HepG2 (cell line): ENCODE measurements around the gene GPR55. TPM values are rescaled to one million over a fixed set of nuclear protein-coding genes. Genes with fewer than 3 reads are reported as not detected.

Source experiments
- ATAC-seq: fragments of 200-7000 bp; cut with Tn5 transposase; 3 replicates; pipeline ENCODE4 v1.9.1; 2020; ENCODE audit warnings: mild to moderate bottlenecking, moderate library complexity
- BruUV-seq: library from RNA; stranded (reverse); fragments of 400-500 nt; replicated peaks from 2 replicates; lab custom pipeline; 2021; lab: Mats Ljungman, UMichigan
- CTCF ChIA-PET: fragments of 300-600 bp; formaldehyde crosslinking; extraction: SDS; loops from one replicate; lab custom pipeline; 2021; ENCODE audit warnings: low total read pairs, inconsistent platforms, low intra/inter-chr PET ratio; lab: Yijun Ruan, JAX
- POLR2A ChIA-PET: fragments of 350-600 bp; sonication (Branson Sonifier 250); formaldehyde crosslinking; loops from one replicate; lab custom pipeline; 2020; ENCODE audit warnings: antibody characterized with exemption, inconsistent platforms; lab: Yijun Ruan, JAX
- DNase-seq: peaks from one replicate; pipeline ENCODE4 v3.0.0-alpha.2; 2015; ENCODE audit warnings: low spot score
- FAIRE-seq: peaks from 3 replicates; lab custom pipeline; 2011; peaks lifted over from hg19 to GRCh38; lab: Jason Lieb, UNC
- H2AFZ ChIP-seq: one replicate; pipeline ENCODE4 v1.6.1; 2011; ENCODE audit warnings: low read length, inconsistent platforms
- H3K27ac ChIP-seq: fragments of 300-600 bp; 3 replicates; pipeline ENCODE4 v1.8.0; 2011; ENCODE audit warnings: mixed run types, mild to moderate bottlenecking, mixed read lengths, low read length, inconsistent platforms; ENCODE audit not compliant: insufficient read depth; ENCODE audit errors: extremely low read length
- H3K27me3 ChIP-seq, 2 experiments: fragments of 200-600 bp in 1 of 2; 2 replicates in 1 of 2; 3 replicates in 1 of 2; pipeline versions ENCODE4 v1.6.0 to v1.8.0; 2011; ENCODE audit warnings: low read length in 2 of 2, mild to moderate bottlenecking in 2 of 2, moderate library complexity in 2 of 2, inconsistent platforms in 1 of 2; ENCODE audit not compliant: insufficient read depth in 2 of 2, control insufficient read depth in 1 of 2
- H3K36me3 ChIP-seq, 2 experiments: fragments of 200-600 bp in 1 of 2; replicated peaks in 1 of 2; 2 replicates in 1 of 2; 3 replicates in 1 of 2; pipeline versions ENCODE4 v1.5.1 to v1.8.0; 2011; ENCODE audit warnings: low read length in 2 of 2, inconsistent platforms in 1 of 2; ENCODE audit not compliant: insufficient read depth in 2 of 2, control insufficient read depth in 1 of 2
- H3K4me1 ChIP-seq: 2 replicates; pipeline ENCODE4 v1.5.1; 2012; ENCODE audit warnings: low read length, inconsistent platforms; ENCODE audit not compliant: insufficient read depth
- H3K4me2 ChIP-seq: 2 replicates; pipeline ENCODE4 v1.6.0; 2011; ENCODE audit warnings: low read depth, low read length, inconsistent platforms
- H3K4me3 ChIP-seq, 3 experiments: fragments of 200-600 bp in 1 of 3; sonication (generic), shearing (Covaris generic) in 1 of 3; replicated peaks in 1 of 3; 2 replicates each; pipeline ENCODE4 v1.5.1; 2011 to 2016; ENCODE audit warnings: low read length in 3 of 3, inconsistent platforms in 2 of 3, low read depth in 2 of 3, mild to moderate bottlenecking in 2 of 3, control low read depth in 1 of 3, mixed read lengths in 1 of 3; ENCODE audit not compliant: insufficient read depth in 1 of 3
- H3K79me2 ChIP-seq: one replicate; pipeline ENCODE4 v1.6.1; 2011; ENCODE audit warnings: low read length, inconsistent platforms; ENCODE audit not compliant: insufficient read depth
- H3K9ac ChIP-seq: 2 replicates; pipeline ENCODE4 v1.6.0; 2011; ENCODE audit warnings: mild to moderate bottlenecking, low read depth, low read length, inconsistent platforms; ENCODE audit not compliant: insufficient read depth
- H3K9me3 ChIP-seq: 2 replicates; pipeline ENCODE4 v1.5.1; 2012; ENCODE audit warnings: mild to moderate bottlenecking, low read length
- H4K20me1 ChIP-seq: 2 replicates; pipeline ENCODE4 v1.6.0; 2011; ENCODE audit warnings: inconsistent platforms, mild to moderate bottlenecking, low read length, moderate library complexity; ENCODE audit not compliant: insufficient read depth
- HCFC1 ChIP-seq: fragments of 150-350 bp; IDR thresholded peaks from 2 replicates; pipeline ENCODE4 v1.6.1; 2014; ENCODE audit warnings: low read depth, low read length
- KDM1A ChIP-seq: IDR thresholded peaks from 2 replicates; pipeline ENCODE4 v1.6.1; 2016; ENCODE audit warnings: missing compliant biosample characterization
- ZMYM3 ChIP-seq: sonication (generic); formaldehyde crosslinking; IDR thresholded peaks from 2 replicates; pipeline ENCODE4 v1.5.1; 2020; ENCODE audit warnings: mild to moderate bottlenecking, missing genetic modification reagents
- ZNF446 ChIP-seq: sonication (generic); formaldehyde crosslinking; IDR thresholded peaks from 2 replicates; pipeline ENCODE4 v1.5.0; 2020; ENCODE audit warnings: mild to moderate bottlenecking, missing genetic modification reagents
- ZNF563 ChIP-seq: sonication (generic); formaldehyde crosslinking; IDR thresholded peaks from 2 replicates; pipeline ENCODE4 v1.8.0; 2022; ENCODE audit warnings: mild to moderate bottlenecking, moderate library complexity, missing genetic modification reagents
- ZNF572 ChIP-seq: sonication (generic); formaldehyde crosslinking; IDR thresholded peaks from 2 replicates; pipeline ENCODE4 v1.5.1; 2020; ENCODE audit warnings: mild to moderate bottlenecking, missing genetic modification reagents
- ZNF629 ChIP-seq: sonication (generic); formaldehyde crosslinking; conservative IDR thresholded peaks from 2 replicates; pipeline ENCODE4 v1.5.0; 2020; ENCODE audit warnings: missing genetic modification reagents
- WGBS: methylation state at CpG from one replicate; pipeline ENCODE4 v1.1.6; 2017; ENCODE audit warnings: low lambda C conversion rate; 5-methylcytosine and 5-hydroxymethylcytosine counted together
- in situ Hi-C: cut with HindIII; loops from 2 replicates; pipeline ENCODE4 v1.10.0; 2017; ENCODE audit warnings: low pct_unique_long_range_greater_than_20kb; ENCODE audit not compliant: extremely low pct_ligation_motif_present
- intact Hi-C: fragments of 100-400 bp; cut with micrococcal nuclease; formaldehyde crosslinking; loops from one replicate; pipeline ENCODE4 v1.10.0; 2022; ENCODE audit not compliant: unreplicated experiment
- polyA plus RNA-seq, 8 experiments: library from polyadenylated mRNA; depleted of rRNA in 3 of 8; stranded (reverse) in 7 of 8; unstranded in 1 of 8; fragments of >200 nt; fragmentation: Illumina TruSeq in 4 of 8; extraction: Trizol in 4 of 8; gene quantifications; 2 replicates each; pipeline versions ENCODE4 v1.2.1 to v1.2.3, GENCODE V29; 2011 to 2016; ENCODE audit warnings: low read depth in 4 of 8, missing spikeins in 1 of 8, mixed read lengths in 1 of 8; ENCODE audit not compliant: insufficient read depth in 1 of 8
- total RNA-seq, 5 experiments: library from RNA; depleted of rRNA; stranded (reverse); fragments of >200 nt; fragmentation: Illumina TruSeq; extraction: Trizol; gene quantifications; 2 replicates each; pipeline ENCODE4 v1.2.3, GENCODE V29; 2016; ENCODE audit warnings: low read depth in 1 of 5

Gene GPR55
- total and polyA plus RNA-seq, 2 of the 13 experiments (the other 11 are each of a cell fraction or from before 2014, with no cell fraction given): not detected

DNA sequence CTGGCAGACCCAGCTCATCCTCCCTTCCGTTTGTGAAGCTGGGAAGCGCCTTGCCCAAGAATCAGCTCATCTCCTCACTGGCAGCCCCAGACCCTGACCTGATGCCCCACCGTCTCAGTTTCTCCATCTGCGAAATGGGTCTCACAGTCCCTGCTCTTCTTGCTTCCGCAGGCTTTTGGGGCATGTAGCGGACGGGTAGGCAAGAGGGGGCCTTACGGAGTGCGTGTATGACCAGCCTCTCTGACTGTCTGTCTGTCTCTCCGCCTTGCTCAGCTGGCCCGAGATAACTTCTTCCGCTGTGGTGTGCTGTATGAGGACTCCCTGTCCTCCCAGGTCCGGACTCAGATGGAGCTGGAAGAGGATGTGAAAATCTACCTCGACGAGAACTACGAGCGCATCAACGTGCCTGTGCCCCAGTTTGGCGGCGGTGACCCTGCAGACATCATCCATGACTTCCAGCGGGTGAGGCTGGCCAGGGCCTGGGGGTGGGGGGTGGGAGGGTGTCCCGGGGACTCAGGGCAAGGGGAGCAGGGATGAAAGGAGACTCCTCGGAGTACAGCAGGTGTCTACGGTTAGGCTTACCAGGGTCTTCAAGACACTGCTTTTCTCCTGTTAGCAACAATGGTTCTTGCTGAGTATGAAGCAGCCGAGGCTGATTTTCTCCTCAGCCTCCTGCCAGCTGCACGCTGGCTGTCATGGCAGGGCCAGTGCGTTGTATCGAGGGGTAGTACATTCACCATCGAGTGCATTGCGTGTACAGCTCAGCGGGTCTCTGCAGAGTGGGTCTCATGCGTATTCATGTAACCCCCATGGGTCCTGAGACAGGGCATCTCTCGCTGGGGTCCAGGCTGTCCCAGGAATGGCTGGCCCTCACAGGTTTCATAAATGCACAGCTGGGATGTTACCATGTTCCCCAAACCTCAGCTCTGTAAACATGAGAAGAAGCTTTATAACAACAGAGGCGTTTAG, 49.4 kb downstream of the GPR55 start:
- no peak for ATAC-seq
- FAIRE-seq: no peak
- POLR2A ChIA-PET: no interaction called here
- CTCF ChIA-PET: no interaction called here
- no peaks in the 10 kb centered on the region for H3K27me3 ChIP-seq
- H3K36me3 ChIP-seq: peaks cover 12 to 30% of the 10 kb centered on the region in 2 experiments; a peak in 3 of 5 replicates
- peak; percentile 41; the same call in 1 of the 2 replicates for TF ChIP-seq ZMYM3 (CRISPR knock-in tag)
- peak; percentile 92 for TF ChIP-seq ZNF629
- TF ChIP-seq KDM1A: no peak
- TF ChIP-seq, all 625 proteins: peak for 2
- no peak overlapping the region for H3K9ac ChIP-seq
- no peak for DNase-seq
- H3K4me1 ChIP-seq: no peaks in the 10 kb centered on the region
- in situ Hi-C loops: no loop called here
- no peak overlapping the region for H3K4me3 ChIP-seq
- H3K9me3 ChIP-seq: no peaks in the 10 kb centered on the region
- no peaks in the 10 kb centered on the region; the same call in 1 of the 2 replicates for H4K20me1 ChIP-seq
- no peaks in the 10 kb centered on the region for H3K79me2 ChIP-seq
- H3K27ac ChIP-seq: no peak overlapping the region
- no peak overlapping the region for H2AFZ ChIP-seq
- no TSS peak for BruUV-seq
- intact Hi-C loops: no loop called here
- WGBS: 97% methylated on average over 34 of the region's 34 CpGs
- H3K4me2 ChIP-seq: no peak overlapping the region

DNA sequence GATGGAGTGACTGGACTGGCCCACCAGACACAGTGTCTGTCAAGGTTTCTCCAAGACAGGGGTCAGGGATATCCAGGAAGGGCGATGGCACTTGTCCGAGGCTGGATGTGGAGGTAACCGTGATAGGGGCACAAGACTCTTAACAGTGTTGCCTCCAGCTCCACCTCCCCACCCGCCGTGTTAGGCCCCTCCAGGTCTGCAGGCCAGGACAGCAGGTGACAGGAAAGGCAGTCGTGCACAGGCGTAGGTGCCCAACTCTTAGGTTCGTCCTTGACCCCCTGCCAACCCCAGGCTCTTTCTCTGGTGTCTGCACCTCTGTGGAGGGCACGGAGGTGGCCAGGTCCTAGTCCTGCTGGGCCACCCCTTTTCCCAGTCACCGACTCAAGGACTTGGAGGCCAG, 50.2 kb downstream of the GPR55 start:
- WGBS: 94% methylated on average over 9 of the region's 10 CpGs

More for the DNA sequence above, 50.2 kb downstream of the GPR55 start:
- BruUV-seq: no TSS peak
- no peaks in the 10 kb centered on the region for H3K9me3 ChIP-seq
- DNase-seq: no peak
- no peaks in the 10 kb centered on the region for H3K27me3 ChIP-seq
- H3K27ac ChIP-seq: no peak overlapping the region
- no peak overlapping the region for H2AFZ ChIP-seq
- TF ChIP-seq ZNF563 (CRISPR knock-in tag): 0 out of 2 replicates have a peak, but pooled peaks have one; percentile 22
- TF ChIP-seq HCFC1: no peak
- TF ChIP-seq ZNF446 (CRISPR knock-in tag): no peak
- TF ChIP-seq ZNF572: no peak
- TF ChIP-seq, all 625 proteins: peak for 1
- CTCF ChIA-PET: no interaction called here
- Histone ChIP-seq H3K4me2 (no peak overlapping the region), H3K4me3 (no peak overlapping the region), H3K79me2 (no peaks in the 10 kb centered on the region), H3K9ac (no peak overlapping the region), H4K20me1 (no peaks in the 10 kb centered on the region; the same call in 1 of the 2 replicates), H3K4me1 (no peaks in the 10 kb centered on the region), H3K36me3 (peaks cover 12 to 30% of the 10 kb centered on the region in 2 experiments; a peak in 3 of 5 replicates)
- in situ Hi-C loops: no loop called here
- intact Hi-C loops: no loop called here
- FAIRE-seq (no peak), ATAC-seq (no peak)
- POLR2A ChIA-PET: no interaction called here
